GM18520 (cell line): ENCODE data around the gene TSC22D2.

Experiments
- ATAC-seq: cut with Tn5 transposase; IDR thresholded peaks from one replicate; pipeline ENCODE4 v1.9.1; 2021; ENCODE audit not compliant: unreplicated experiment

TSC22D2 gene

GRCh38 chr3:150384296-150385212 lies 23.5 kb upstream of the TSC22D2 start:
- peak; percentile 97 for ATAC-seq

- peak; percentile 22 for ATAC-seq
Observed at GRCh38 chr3:150385296-150386242, 22.5 kb upstream of the TSC22D2 start.

GRCh38 chr3:150388498-150389418 lies 19.3 kb upstream of the TSC22D2 start:
- no peak for ATAC-seq

GRCh38 chr3:150390087-150390486 lies 18.0 kb upstream of the TSC22D2 start:
- ATAC-seq, result no peak

- ATAC-seq, result no peak
Observed at GRCh38 chr3:150391161-150391560, 16.9 kb upstream of the TSC22D2 start.

- no peak for ATAC-seq
Observed at GRCh38 chr3:150393745-150394144, 14.4 kb upstream of the TSC22D2 start.

GRCh38 chr3:150394606-150395005 lies 13.5 kb upstream of the TSC22D2 start:
- no peak for ATAC-seq

- no peak for ATAC-seq
Observed at GRCh38 chr3:150396491-150396890, 11.6 kb upstream of the TSC22D2 start.

GRCh38 chr3:150396956-150397550 lies 11.0 kb upstream of the TSC22D2 start:
- ATAC-seq, result no peak

- ATAC-seq, result no peak
Observed at GRCh38 chr3:150399060-150399459, 9.0 kb upstream of the TSC22D2 start.

- ATAC-seq, result no peak
Observed at GRCh38 chr3:150401285-150401684, 6.8 kb upstream of the TSC22D2 start.

GRCh38 chr3:150402217-150402616 lies 5.9 kb upstream of the TSC22D2 start:
- ATAC-seq, result no peak

- ATAC-seq, result no peak
Observed at GRCh38 chr3:150404023-150404422, 4.1 kb upstream of the TSC22D2 start.

- ATAC-seq, result no peak
Observed at GRCh38 chr3:150407051-150407807, 869 bp upstream of the TSC22D2 start.

GRCh38 chr3:150407808-150408220 lies 284 bp upstream of the TSC22D2 start:
- ATAC-seq, result peak; percentile 4

GRCh38 chr3:150409125-150409511 lies 1.0 kb downstream of the TSC22D2 start:
- ATAC-seq, result no peak

- peak; percentile 17 for ATAC-seq
Observed at GRCh38 chr3:150409512-150410310, 1.6 kb downstream of the TSC22D2 start.

GRCh38 chr3:150410311-150411105 lies 2.4 kb downstream of the TSC22D2 start:
- ATAC-seq, result no peak
